Panc1 (cell line): ENCODE results near the gene IPO11.

Source experiments
- POLR2AphosphoS5 ChIP-seq: IDR thresholded peaks from 2 replicates; pipeline ENCODE4 v1.6.1; 2012; ENCODE audit warnings: mild to moderate bottlenecking, low read depth, low read length, moderate library complexity
- SIN3A ChIP-seq: IDR thresholded peaks from 2 replicates; pipeline ENCODE4 v1.6.1; 2012; ENCODE audit warnings: low read depth, mild to moderate bottlenecking, low read length, moderate library complexity, borderline replicate concordance; ENCODE audit not compliant: insufficient read depth

DNA sequence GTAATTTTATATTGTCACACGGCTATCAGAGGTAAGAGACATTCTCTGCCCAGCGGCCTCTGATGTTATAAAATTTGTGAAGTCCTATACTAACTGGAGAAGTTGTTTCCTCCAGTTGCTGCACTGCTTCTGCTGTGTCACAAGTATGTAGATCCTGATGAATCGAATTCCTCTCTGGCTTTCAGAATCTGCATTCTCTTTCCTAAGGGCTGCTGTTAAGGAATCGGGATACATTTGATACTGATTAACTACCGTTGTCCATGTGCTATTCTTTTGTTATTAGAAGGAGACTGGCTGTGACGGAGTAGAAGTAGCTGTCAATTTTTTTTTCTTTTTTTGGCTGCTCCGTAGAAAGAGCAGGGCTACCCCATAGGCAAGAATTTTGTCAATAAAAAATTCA lies 84.3 kb downstream of the IPO11 start:
- no peak for TF ChIP-seq SIN3A
- no peak for TF ChIP-seq POLR2AphosphoS5
